HG03103 (cell line): ENCODE results near the gene ANKRD11.
A peak's percentile ranks its signal among the peaks of the same experiment; 100 is the strongest.
"Not testable (repeated sequence)": the region's sequence is repeated elsewhere in the genome, so short reads cannot be mapped to it uniquely, and the experiment has no call there.

Experiments
- ATAC-seq: cut with Tn5 transposase; IDR thresholded peaks from one replicate; pipeline ENCODE4 v1.9.1; 2021; ENCODE audit warnings: low read depth; ENCODE audit not compliant: unreplicated experiment

Gene ANKRD11

DNA sequence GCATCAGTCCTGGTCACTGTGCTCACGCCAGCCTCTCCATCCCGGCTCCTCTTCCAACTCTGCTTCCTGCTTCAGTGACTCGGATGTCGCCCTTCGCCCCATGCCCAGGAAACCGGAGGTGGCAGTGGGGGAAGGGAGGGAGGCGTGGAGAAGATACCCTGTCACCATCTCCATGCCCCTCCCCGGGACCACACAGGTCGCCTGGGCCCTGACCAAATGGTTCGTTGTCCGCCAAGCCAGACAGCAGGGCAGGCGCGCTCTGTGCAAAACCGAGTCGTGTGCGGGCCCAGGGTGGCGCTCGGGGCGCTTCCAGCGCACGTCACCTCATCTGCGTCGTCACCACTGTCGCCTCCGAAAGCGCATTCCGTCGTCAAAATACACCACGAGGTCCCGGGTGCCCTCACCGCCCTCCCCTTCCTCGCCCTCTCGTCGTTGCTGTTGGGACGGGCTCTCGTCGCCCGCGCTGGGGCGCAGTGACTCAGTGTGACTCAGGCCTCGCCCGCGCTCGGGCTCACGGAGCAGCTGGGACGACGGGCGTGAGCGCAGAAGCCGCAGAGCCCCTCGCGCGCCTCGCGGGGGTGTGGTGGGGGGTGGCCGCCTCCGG lies 233.6 kb downstream of the ANKRD11 start:
- ATAC-seq: no peak

GRCh38 chr16:89253548-89254287 lies 236.6 kb downstream of the ANKRD11 start:
- no peak for ATAC-seq

DNA sequence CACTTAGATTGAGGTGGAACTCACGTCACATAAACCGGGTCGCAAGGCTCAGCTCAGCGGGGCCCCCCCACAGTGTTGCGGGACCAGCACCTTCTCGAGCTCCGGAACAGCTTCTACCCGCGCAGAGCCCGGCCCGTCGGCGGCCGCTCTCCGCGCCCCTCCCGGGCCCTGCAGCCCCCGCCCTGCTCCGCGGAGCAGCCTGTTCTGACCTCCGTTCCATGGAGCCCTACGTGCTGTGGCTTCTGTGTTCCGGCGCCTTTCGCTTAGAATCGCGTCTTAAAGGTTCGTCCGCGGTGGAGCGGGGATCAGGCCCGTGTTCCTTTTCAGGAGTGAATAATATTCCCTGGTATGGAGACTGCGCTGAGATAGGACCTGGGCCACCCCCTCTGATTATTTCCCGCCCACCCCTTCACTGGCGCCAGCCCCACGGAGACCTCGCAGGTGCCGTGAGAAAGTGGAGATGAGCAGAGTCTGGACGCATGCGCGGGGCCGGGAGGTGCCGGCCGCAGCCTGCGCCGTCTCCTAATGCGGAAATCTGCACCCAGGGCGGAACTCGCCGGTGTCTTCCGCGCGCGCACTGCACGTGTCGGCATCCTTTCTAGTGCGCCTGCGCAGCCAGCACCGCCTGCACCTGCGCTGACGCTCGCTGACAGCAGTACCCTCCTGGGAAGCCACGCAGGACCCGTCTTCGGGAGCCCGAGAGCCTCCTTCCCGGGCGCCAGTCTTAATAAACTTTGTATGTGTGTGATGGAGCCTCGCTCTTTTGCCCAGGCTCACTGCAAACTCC lies 242.0 kb downstream of the ANKRD11 start:
- ATAC-seq: no peak

DNA sequence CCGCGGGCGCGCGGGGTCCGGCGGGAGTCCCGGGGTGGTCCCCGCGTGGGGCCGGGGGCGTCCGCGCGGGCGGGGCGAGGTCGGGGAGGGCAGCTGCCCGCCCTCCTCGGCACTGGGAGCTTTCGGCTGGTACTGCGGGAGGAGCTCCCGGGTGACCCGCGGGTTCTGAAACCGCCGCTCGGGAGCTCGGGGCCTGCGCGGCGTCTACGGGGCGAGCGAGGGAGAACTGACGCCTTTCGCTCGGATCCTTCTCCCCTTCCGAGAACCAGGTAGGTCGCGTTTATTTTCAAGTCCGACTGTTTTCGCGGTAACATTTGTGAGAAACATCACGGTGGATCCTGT lies 242.7 kb downstream of the ANKRD11 start:
- not testable (repeated sequence) for ATAC-seq

- ATAC-seq: peak; percentile 69
Observed at GRCh38 chr16:89246903-89247733, 243.2 kb downstream of the ANKRD11 start.

DNA sequence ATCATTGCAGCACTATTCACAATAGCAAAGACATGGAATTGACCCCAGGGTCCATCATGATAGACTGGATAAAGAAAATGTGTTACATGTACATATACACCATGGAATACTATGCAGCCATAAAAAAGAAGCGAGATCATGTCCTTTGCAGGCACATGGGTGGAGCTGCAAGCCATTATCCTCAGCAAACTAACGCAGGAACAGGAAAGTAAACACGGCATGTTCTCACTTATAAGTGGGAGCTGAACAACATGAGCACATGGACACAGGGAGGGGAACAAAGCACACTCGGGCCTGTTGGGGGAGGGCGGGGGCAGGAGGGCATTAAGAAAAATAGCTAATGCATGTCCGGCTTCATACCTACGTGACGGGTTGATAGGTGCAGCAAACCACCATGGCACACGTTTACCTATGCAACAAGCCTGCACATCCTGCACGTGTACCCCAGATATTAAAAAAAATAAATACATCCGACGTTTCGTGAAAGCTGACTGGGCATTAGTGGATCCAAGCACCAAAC lies 243.9 kb downstream of the ANKRD11 start:
- no peak for ATAC-seq

GRCh38 chr16:89244754-89245153 lies 245.6 kb downstream of the ANKRD11 start:
- no peak for ATAC-seq

DNA sequence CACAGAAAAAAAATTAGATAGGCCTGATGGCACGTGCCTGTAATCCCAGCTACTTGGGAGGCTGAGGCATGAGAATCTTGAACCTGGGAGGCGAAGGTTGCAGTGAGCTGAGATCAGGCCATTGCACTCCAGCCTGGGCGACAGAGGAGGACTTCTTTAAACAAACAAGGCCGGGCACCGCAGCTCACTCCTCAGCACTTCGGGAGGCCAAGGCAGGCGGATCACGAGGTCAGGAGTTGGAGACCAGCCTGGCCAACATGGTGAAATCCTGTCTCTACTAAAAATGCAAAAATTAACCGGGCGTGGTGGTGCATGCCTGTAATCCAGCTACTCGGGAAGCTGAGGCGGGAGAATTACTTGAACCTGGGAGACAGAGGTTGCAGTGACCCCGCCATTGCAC lies 246.1 kb downstream of the ANKRD11 start:
- ATAC-seq: not testable (repeated sequence)

- ATAC-seq: no peak
Observed at GRCh38 chr16:89243664-89244063, 246.7 kb downstream of the ANKRD11 start.

GRCh38 chr16:89242795-89243200 lies 247.6 kb downstream of the ANKRD11 start:
- ATAC-seq: no peak

DNA sequence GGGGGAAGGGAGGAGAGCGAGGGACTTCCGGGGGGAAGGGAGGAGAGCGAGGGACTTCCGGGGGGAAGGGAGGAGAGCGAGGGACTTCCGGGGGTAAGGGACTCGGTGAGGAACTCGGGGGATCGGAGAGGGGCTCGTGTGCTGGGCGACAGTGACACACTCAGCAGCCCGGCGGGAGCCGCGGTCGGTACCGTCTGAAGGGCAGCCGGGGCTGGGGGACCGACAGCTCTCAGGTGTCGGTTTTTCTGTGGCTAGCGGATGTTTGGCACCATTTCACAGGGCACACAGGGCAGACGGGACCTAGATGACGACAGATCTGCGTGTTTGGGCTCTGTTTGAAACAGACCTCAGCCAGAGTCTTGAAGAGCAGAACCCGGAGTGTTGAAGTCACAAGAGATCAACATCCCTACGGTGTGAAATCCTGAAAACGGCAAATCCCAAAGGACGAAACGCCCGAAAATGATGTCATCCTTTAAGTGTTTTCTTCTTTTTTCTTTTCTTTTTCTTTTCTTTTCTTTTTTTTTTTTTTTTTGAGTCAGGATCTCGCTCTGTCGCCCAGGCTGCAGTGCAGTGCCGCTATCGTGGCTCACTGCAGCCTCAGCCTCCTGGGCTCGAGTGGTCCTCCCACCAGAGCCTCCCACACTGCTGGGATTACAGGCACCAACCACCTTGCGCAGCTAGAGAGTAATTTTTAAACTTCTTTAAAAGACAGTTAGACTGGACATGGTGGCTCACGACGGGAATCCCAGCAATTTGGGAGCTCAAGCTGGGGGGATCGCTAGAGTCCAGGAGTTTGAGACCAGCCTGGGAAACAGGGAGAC lies 249.0 kb downstream of the ANKRD11 start:
- peak; percentile 48 for ATAC-seq

DNA sequence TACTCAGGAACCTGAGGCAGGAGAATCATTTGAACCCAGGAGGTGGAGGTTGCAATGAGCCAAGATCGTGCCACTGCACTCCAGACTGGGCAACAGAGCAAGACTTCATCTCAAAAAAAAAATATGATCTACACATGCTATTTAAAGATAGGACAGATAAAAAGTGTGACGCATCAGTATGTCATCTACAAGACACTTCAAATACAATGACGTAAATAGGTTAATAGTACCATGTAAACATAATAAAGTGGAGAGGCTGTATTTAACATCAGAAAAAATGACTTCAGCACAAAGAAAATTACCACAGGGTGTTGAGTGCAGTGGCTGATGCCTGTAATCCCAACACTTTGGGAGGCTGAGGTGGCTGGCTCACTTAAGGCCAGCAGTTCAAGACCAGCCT lies 252.6 kb downstream of the ANKRD11 start:
- no peak for ATAC-seq

- ATAC-seq: no peak
Observed at GRCh38 chr16:89233678-89234490, 256.5 kb downstream of the ANKRD11 start.

DNA sequence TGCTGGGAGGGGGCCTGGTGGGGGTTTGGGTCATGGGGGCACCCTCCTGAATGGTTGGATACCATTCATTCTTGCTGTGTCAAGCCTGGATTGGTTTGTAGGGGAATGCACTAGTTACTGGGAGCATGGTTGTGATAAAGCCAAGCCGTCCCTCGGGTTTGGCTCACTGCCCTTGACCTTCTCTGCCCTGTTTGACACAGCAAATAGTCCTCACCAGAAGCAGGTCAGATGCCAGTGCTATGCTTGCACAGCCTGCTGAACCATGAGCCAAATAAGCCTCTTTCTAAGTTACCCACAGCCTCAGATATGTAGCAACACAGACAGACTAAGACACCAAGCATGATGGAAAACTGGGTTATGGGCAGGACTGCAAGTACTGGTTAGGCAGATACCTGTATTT lies 258.3 kb downstream of the ANKRD11 start:
- ATAC-seq: no peak

DNA sequence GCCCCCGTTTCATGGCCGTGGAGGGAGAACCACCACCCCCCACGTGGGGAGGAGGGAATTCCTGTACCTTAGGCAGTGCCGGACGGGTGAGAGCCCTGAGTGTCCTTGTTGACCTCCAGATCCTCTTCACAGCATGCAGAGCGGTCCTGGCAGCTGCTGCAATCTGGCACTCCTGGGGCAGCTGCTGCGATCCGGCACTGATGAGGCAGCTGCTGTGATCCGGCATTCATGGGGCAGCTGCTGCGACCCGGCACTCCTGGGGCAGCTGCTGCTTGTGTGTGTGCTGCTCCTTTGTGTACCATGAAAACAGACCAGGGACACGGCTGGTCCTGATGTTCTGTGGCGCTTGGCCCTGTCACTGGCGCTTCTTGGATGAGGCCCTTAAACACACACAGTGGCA lies 260.1 kb downstream of the ANKRD11 start:
- no peak for ATAC-seq

GRCh38 chr16:89224665-89225064 lies 265.7 kb downstream of the ANKRD11 start:
- no peak for ATAC-seq

GRCh38 chr16:89222931-89223330 lies 267.4 kb downstream of the ANKRD11 start:
- no peak for ATAC-seq

GRCh38 chr16:89221604-89222003 lies 268.8 kb downstream of the ANKRD11 start:
- no peak for ATAC-seq

- no peak for ATAC-seq
Observed at GRCh38 chr16:89219365-89219764, 271.0 kb downstream of the ANKRD11 start.
